ENCODE measurements around the gene MAS1. TPM values are rescaled to one million over a fixed set of nuclear protein-coding genes. Genes with fewer than 3 reads are reported as not detected.
"Not testable (repeated sequence)": the region's sequence is repeated elsewhere in the genome, so short reads cannot be mapped to it uniquely, and the experiment has no call there.

Gene MAS1
- total RNA-seq, 1 experiment from 2014 or later, result not detected

DNA sequence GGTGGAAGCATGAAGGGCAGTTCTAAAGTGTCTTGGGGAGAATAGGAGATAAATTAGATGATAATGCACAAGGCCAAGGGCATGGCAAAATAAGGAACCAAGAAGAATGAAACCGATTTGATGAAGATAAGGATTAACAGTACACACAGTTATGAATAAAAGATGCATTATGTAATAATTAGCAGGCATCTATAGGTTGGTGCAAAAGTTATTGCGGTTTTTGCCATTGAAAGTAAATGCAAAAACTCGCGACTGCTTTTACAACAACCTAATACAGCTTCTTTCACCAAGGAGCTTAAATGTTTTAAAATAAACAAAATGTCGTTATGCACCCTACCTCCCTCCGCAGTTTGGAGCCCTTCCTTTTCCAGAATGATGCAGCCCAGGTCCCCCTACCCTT, 29.0 kb downstream of the MAS1 start:
- in situ Hi-C loops (cut with HindIII; ENCODE audit: low pct_unique_long_range_greater_than_20kb, low sequenced_read_pairs) (no loop called here), intact Hi-C loops (cut with micrococcal nuclease; ENCODE audit: unreplicated experiment) (no loop called here)
- POLR2A ChIA-PET, result no interaction called here
- Histone ChIP-seq H3K4me3 (ENCODE audit: low read depth in 2 of 2, low read length in 2 of 2) (no peak overlapping the region), H3K4me1 (ENCODE audit: control insufficient read depth, insufficient read depth, low read length) (no peaks in the 10 kb centered on the region), H3K27me3 (ENCODE audit: control insufficient read depth, insufficient read depth, low read length) (no peaks in the 10 kb centered on the region), H3K36me3 (ENCODE audit: control insufficient read depth, insufficient read depth, low read length) (no peaks in the 10 kb centered on the region), H3K27ac (ENCODE audit: low read length) (no peak overlapping the region), H3K9me3 (ENCODE audit: control insufficient read depth, insufficient read depth, low read depth, low read length) (no peaks in the 10 kb centered on the region)
- no peak for ATAC-seq
- no TSS peak for BruUV-seq (replicated peaks)
- no peak for DNase-seq (ENCODE audit: low read depth, low spot score)
- CTCF ChIA-PET, result no interaction called here
- TF ChIP-seq POLR2AphosphoS5 (IDR thresholded peaks at IDR 0.05; ENCODE audit: low read depth, low read length) (no peak), SIN3A (IDR thresholded peaks at IDR 0.05; ENCODE audit: borderline replicate concordance, insufficient read depth, low read depth, low read length) (no peak), TCF7L2 (IDR thresholded peaks at IDR 0.05; ENCODE audit: low read depth, low read length) (no peak)
- TF ChIP-seq, protein P1, sequence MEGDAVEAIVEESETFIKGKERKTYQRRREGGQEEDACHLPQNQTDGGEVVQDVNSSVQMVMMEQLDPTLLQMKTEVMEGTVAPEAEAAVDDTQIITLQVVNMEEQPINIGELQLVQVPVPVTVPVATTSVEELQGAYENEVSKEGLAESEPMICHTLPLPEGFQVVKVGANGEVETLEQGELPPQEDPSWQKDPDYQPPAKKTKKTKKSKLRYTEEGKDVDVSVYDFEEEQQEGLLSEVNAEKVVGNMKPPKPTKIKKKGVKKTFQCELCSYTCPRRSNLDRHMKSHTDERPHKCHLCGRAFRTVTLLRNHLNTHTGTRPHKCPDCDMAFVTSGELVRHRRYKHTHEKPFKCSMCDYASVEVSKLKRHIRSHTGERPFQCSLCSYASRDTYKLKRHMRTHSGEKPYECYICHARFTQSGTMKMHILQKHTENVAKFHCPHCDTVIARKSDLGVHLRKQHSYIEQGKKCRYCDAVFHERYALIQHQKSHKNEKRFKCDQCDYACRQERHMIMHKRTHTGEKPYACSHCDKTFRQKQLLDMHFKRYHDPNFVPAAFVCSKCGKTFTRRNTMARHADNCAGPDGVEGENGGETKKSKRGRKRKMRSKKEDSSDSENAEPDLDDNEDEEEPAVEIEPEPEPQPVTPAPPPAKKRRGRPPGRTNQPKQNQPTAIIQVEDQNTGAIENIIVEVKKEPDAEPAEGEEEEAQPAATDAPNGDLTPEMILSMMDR (IDR thresholded peaks at IDR 0.05), result no peak
- TF ChIP-seq, protein P2, sequence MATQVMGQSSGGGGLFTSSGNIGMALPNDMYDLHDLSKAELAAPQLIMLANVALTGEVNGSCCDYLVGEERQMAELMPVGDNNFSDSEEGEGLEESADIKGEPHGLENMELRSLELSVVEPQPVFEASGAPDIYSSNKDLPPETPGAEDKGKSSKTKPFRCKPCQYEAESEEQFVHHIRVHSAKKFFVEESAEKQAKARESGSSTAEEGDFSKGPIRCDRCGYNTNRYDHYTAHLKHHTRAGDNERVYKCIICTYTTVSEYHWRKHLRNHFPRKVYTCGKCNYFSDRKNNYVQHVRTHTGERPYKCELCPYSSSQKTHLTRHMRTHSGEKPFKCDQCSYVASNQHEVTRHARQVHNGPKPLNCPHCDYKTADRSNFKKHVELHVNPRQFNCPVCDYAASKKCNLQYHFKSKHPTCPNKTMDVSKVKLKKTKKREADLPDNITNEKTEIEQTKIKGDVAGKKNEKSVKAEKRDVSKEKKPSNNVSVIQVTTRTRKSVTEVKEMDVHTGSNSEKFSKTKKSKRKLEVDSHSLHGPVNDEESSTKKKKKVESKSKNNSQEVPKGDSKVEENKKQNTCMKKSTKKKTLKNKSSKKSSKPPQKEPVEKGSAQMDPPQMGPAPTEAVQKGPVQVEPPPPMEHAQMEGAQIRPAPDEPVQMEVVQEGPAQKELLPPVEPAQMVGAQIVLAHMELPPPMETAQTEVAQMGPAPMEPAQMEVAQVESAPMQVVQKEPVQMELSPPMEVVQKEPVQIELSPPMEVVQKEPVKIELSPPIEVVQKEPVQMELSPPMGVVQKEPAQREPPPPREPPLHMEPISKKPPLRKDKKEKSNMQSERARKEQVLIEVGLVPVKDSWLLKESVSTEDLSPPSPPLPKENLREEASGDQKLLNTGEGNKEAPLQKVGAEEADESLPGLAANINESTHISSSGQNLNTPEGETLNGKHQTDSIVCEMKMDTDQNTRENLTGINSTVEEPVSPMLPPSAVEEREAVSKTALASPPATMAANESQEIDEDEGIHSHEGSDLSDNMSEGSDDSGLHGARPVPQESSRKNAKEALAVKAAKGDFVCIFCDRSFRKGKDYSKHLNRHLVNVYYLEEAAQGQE (IDR thresholded peaks at IDR 0.05; ENCODE audit: insufficient read depth in 1 of 2, low read depth in 2 of 2, low read length in 1 of 2), result no peak

DNA sequence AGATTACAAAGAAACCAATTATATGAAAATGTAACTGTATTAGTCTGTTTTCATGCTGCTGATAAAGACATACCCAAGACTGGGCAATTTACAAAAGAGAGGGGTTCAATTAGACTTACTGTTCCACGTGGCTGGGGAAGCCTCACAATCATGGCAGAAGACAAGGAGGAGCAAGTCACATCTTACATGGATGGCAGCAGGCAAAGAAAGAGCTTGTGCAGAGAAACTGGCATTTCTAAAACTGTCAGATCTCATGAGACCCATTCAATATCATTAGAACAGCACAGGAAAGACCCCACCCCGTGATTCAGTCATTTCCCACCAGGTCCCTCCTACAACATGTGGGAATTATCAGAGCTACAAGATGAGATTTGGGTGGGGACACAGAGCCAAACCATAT, 33.4 kb downstream of the MAS1 start:
- H3K36me3 ChIP-seq (ENCODE audit: control insufficient read depth, insufficient read depth, low read length); H3K9me3 ChIP-seq (ENCODE audit: control insufficient read depth, insufficient read depth, low read depth, low read length); intact Hi-C loops (cut with micrococcal nuclease; ENCODE audit: unreplicated experiment); POLR2A ChIA-PET; CTCF ChIA-PET; DNase-seq (ENCODE audit: low read depth, low spot score); H3K4me1 ChIP-seq (ENCODE audit: control insufficient read depth, insufficient read depth, low read length); BruUV-seq (replicated peaks); H3K4me3 ChIP-seq (ENCODE audit: low read depth in 2 of 2, low read length in 2 of 2); H3K27me3 ChIP-seq (ENCODE audit: control insufficient read depth, insufficient read depth, low read length); ATAC-seq; H3K27ac ChIP-seq (ENCODE audit: low read length); in situ Hi-C loops (cut with HindIII; ENCODE audit: low pct_unique_long_range_greater_than_20kb, low sequenced_read_pairs): not testable (repeated sequence)

GRCh38 chr6:159926542-159927203, 35.9 kb downstream of the MAS1 start:
- intact Hi-C loops (cut with micrococcal nuclease; ENCODE audit: unreplicated experiment) (no loop called here), in situ Hi-C loops (cut with HindIII; ENCODE audit: low pct_unique_long_range_greater_than_20kb, low sequenced_read_pairs) (no loop called here)
- ATAC-seq (no peak), DNase-seq (ENCODE audit: low read depth, low spot score) (no peak)
- no peak overlapping the region for H3K4me3 ChIP-seq (ENCODE audit: low read depth in 2 of 2, low read length in 2 of 2)
- H3K27me3 ChIP-seq (ENCODE audit: control insufficient read depth, insufficient read depth, low read length), result no peaks in the 10 kb centered on the region
- H3K9me3 ChIP-seq (ENCODE audit: control insufficient read depth, insufficient read depth, low read depth, low read length), result no peaks in the 10 kb centered on the region
- ChIA-PET CTCF (interaction anchor here (0.6 kb wide), 1 partner anchor 64 kb away, joined by 3 read pairs; no protein-coding TSS in a partner anchor), POLR2A (no interaction called here)
- H3K4me1 ChIP-seq (ENCODE audit: control insufficient read depth, insufficient read depth, low read length), result no peaks in the 10 kb centered on the region
- no TSS peak for BruUV-seq (replicated peaks)
- no peak overlapping the region for H3K27ac ChIP-seq (ENCODE audit: low read length)
- H3K36me3 ChIP-seq (ENCODE audit: control insufficient read depth, insufficient read depth, low read length), result no peaks in the 10 kb centered on the region
- no peak for TF ChIP-seq TCF7L2 (IDR thresholded peaks at IDR 0.05; ENCODE audit: low read depth, low read length)
- TF ChIP-seq POLR2AphosphoS5 (IDR thresholded peaks at IDR 0.05; ENCODE audit: low read depth, low read length), result no peak
- TF ChIP-seq, protein P1 (IDR thresholded peaks at IDR 0.05), result no peak
- TF ChIP-seq SIN3A (IDR thresholded peaks at IDR 0.05; ENCODE audit: borderline replicate concordance, insufficient read depth, low read depth, low read length), result no peak
- TF ChIP-seq, protein P2 (IDR thresholded peaks at IDR 0.05; ENCODE audit: insufficient read depth in 1 of 2, low read depth in 2 of 2, low read length in 1 of 2), result no peak
